B cell (primary cell): ENCODE measurements around the gene MAP3K4. TPM values are rescaled to one million over a fixed set of nuclear protein-coding genes. Genes with fewer than 3 reads are reported as not detected.

Experiments used
- ATAC-seq: fragments of 200-7000 bp; cut with Tn5 transposase; one replicate; pipeline ENCODE4 v1.10.0; 2021; ENCODE audit warnings: low read depth, mild to moderate bottlenecking, moderate number of reproducible peaks, moderate library complexity
- CTCF ChIA-PET: fragments of 350-600 bp; sonication (Branson Sonifier 250); formaldehyde crosslinking; loops from one replicate; lab custom pipeline; 2021; ENCODE audit warnings: antibody characterized with exemption, inconsistent platforms; lab: Charles Lee
- POLR2A ChIA-PET: fragments of 350-600 bp; sonication (Branson Sonifier 250); formaldehyde crosslinking; loops from one replicate; lab custom pipeline; 2021; ENCODE audit warnings: antibody characterized with exemption; lab: Charles Lee
- DNase-seq: peaks from one replicate; pipeline ENCODE4 v3.0.0; 2013
- H2AFZ ChIP-seq: 2 replicates; pipeline ENCODE4 v1.6.1; 2012; ENCODE audit warnings: mild to moderate bottlenecking, low read depth, low read length; ENCODE audit not compliant: insufficient read depth, poor library complexity, severe bottlenecking
- H3K27ac ChIP-seq, 2 donors: 1 replicate in 1 of 2; 2 replicates in 1 of 2; pipeline ENCODE4 v1.5.1; 2012 to 2013; ENCODE audit warnings: low read length in 2 of 2, mild to moderate bottlenecking in 2 of 2, moderate library complexity in 1 of 2
- H3K27me3 ChIP-seq, 4 experiments: fragments of 200-600 bp in 1 of 4; sonication (generic) in 1 of 4; replicated peaks in 1 of 4; 1 replicate in 2 of 4; 2 replicates in 2 of 4; pipeline versions ENCODE4 v1.6.1 to v1.7.0; 2013 to 2016; ENCODE audit warnings: low read length in 3 of 4, mild to moderate bottlenecking in 2 of 4, mixed read lengths in 1 of 4, moderate library complexity in 1 of 4; ENCODE audit not compliant: insufficient read depth in 4 of 4, control insufficient read depth in 3 of 4; ENCODE audit errors: control extremely low read depth in 1 of 4
- H3K36me3 ChIP-seq, 2 experiments: replicated peaks in 1 of 2; 1 replicate in 1 of 2; 2 replicates in 1 of 2; pipeline versions ENCODE4 v1.6.1 to v1.7.1; 2013; ENCODE audit warnings: low read length in 1 of 2; ENCODE audit not compliant: insufficient read depth in 2 of 2, control insufficient read depth in 1 of 2; ENCODE audit errors: control extremely low read depth in 1 of 2, extremely low read depth in 1 of 2
- H3K4me1 ChIP-seq, 2 donors: fragments of 200-600 bp in 1 of 2; sonication (generic) in 1 of 2; 1 replicate in 1 of 2; 2 replicates in 1 of 2; pipeline versions ENCODE4 v1.5.1 to v1.6.1; 2013 to 2017; ENCODE audit warnings: low read length in 2 of 2; ENCODE audit not compliant: control insufficient read depth in 2 of 2, insufficient read depth in 2 of 2
- H3K4me2 ChIP-seq: replicated peaks from 2 replicates; pipeline ENCODE3; 2012; ENCODE audit warnings: mild to moderate bottlenecking, low read depth, low read length; ENCODE audit not compliant: poor library complexity, severe bottlenecking
- H3K4me3 ChIP-seq, 5 experiments: fragments of 200-600 bp in 1 of 5; sonication (generic) in 1 of 5; 1 replicate in 3 of 5; 2 replicates in 2 of 5; pipeline versions ENCODE4 v1.5.1 to v1.7.0; 2011 to 2016; ENCODE audit warnings: low read length in 4 of 5, mild to moderate bottlenecking in 4 of 5, low read depth in 2 of 5, control low read depth in 1 of 5, moderate library complexity in 1 of 5; ENCODE audit not compliant: insufficient read depth in 1 of 5; ENCODE audit errors: control extremely low read depth in 1 of 5, extremely low read depth in 1 of 5
- H3K79me2 ChIP-seq: fragments of 200-600 bp; sonication (generic); one replicate; pipeline ENCODE4 v1.6.0; 2016; ENCODE audit warnings: low read length; ENCODE audit not compliant: control insufficient read depth, insufficient read depth
- H3K9ac ChIP-seq: fragments of 200-600 bp; sonication (generic); 2 replicates; pipeline ENCODE4 v1.6.1; 2017; ENCODE audit warnings: mild to moderate bottlenecking, low read length, moderate library complexity
- H3K9me3 ChIP-seq, 3 donors: one replicate each; pipeline versions ENCODE4 v1.6.1 to v1.7.1; 2013; ENCODE audit warnings: low read length in 2 of 3; ENCODE audit not compliant: control insufficient read depth in 2 of 3, insufficient read depth in 1 of 3; ENCODE audit errors: control extremely low read depth in 1 of 3
- H4K20me1 ChIP-seq: 2 replicates; pipeline ENCODE4 v1.6.0; 2012; ENCODE audit warnings: mild to moderate bottlenecking, low read length; ENCODE audit not compliant: insufficient read depth, control insufficient read depth, poor library complexity, severe bottlenecking
- H3K27ac Mint-ChIP-seq: one replicate; pipeline ENCODE4 v1.8.0; 2021; ENCODE audit warnings: mixed read lengths
- H3K27me3 Mint-ChIP-seq: one replicate; pipeline ENCODE4 v1.8.0; 2021; ENCODE audit warnings: mixed read lengths
- H3K4me1 Mint-ChIP-seq: one replicate; pipeline ENCODE4 v1.8.0; 2021; ENCODE audit warnings: mixed read lengths
- H3K4me3 Mint-ChIP-seq: one replicate; pipeline ENCODE4 v1.8.0; 2021; ENCODE audit warnings: mixed read lengths
- H3K9me3 Mint-ChIP-seq: one replicate; pipeline ENCODE4 v1.8.0; 2022; ENCODE audit warnings: mixed read lengths; ENCODE audit not compliant: insufficient read depth
- EZH2 ChIP-seq: IDR thresholded peaks from 2 replicates; pipeline ENCODE4 v1.6.1; 2012; ENCODE audit warnings: borderline replicate concordance, low read depth, mild to moderate bottlenecking, moderate library complexity, low read length; ENCODE audit not compliant: insufficient read depth, poor library complexity, severe bottlenecking
- WGBS: methylation state at CpG from one replicate; pipeline ENCODE4 v1.1.5; 2013; ENCODE audit warnings: missing lambda C conversion rate; ENCODE audit not compliant: insufficient coverage; 5-methylcytosine and 5-hydroxymethylcytosine counted together
- intact Hi-C: fragments of 100-400 bp; cut with micrococcal nuclease; formaldehyde crosslinking; loops from one replicate; pipeline ENCODE4 v1.10.0; 2022
- polyA plus RNA-seq: library from polyadenylated mRNA; depleted of rRNA; stranded (reverse); fragments of >200 nt; gene quantifications from 2 replicates; pipeline ENCODE4 v1.2.3, GENCODE V29; 2012
- total RNA-seq, 2 donors: library from RNA; stranded (reverse); fragments of 120-200 nt in 1 of 2; gene quantifications; 1 replicate in 1 of 2; 2 replicates in 1 of 2; pipeline versions ENCODE4 v1.2.3 to v1.2.4, GENCODE V29; 2013 to 2022
- TF ChIP-seq, protein P1 (sequence below): fragments of 200-600 bp; IDR thresholded peaks from one replicate; pipeline ENCODE4 v1.8.0; 2022; ENCODE audit warnings: antibody characterized with exemption, mild to moderate bottlenecking

The MAP3K4 gene
- total and polyA plus RNA-seq, 2 donors (not counting 1 experiment from before 2014, with no cell fraction given), result 24.4 to 105 TPM

DNA sequence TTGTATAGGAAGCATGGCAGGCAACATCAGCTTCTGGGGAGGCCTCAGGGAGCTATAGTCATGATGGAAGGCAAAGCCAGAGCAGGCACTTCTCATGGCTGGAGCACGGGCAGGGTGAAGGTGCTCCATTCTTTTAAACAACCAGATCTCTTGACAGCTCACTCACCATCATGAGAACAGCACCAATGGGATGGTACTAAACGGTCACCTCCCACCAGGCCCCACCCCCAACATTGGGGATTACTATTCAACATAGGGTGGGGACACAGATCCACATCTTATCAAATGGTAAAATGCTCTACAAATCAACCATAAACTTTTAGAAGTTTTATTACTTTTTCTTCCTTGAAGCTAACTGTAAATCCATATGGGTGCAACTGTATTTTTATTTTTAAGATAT, 61.5 kb downstream of the MAP3K4 start:
- no peaks in the 10 kb centered on the region for H3K9me3 ChIP-seq
- no peak overlapping the region for H2AFZ ChIP-seq
- Mint-ChIP-seq H3K4me1 (no peaks in the 10 kb centered on the region), H3K4me3 (no peak overlapping the region), H3K9me3 (no peaks in the 10 kb centered on the region), H3K27ac (no peak overlapping the region), H3K27me3 (no peaks in the 10 kb centered on the region)
- ATAC-seq (no peak), DNase-seq (no peak)
- ChIA-PET CTCF (no interaction called here), POLR2A (no interaction called here)
- TF ChIP-seq, protein P1, sequence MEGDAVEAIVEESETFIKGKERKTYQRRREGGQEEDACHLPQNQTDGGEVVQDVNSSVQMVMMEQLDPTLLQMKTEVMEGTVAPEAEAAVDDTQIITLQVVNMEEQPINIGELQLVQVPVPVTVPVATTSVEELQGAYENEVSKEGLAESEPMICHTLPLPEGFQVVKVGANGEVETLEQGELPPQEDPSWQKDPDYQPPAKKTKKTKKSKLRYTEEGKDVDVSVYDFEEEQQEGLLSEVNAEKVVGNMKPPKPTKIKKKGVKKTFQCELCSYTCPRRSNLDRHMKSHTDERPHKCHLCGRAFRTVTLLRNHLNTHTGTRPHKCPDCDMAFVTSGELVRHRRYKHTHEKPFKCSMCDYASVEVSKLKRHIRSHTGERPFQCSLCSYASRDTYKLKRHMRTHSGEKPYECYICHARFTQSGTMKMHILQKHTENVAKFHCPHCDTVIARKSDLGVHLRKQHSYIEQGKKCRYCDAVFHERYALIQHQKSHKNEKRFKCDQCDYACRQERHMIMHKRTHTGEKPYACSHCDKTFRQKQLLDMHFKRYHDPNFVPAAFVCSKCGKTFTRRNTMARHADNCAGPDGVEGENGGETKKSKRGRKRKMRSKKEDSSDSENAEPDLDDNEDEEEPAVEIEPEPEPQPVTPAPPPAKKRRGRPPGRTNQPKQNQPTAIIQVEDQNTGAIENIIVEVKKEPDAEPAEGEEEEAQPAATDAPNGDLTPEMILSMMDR, result no peak
- TF ChIP-seq EZH2, result no peak
- no peaks in the 10 kb centered on the region for H3K79me2 ChIP-seq
- intact Hi-C loops, result no loop called here
- H3K4me2 ChIP-seq, result no peak overlapping the region
- no peaks in the 10 kb centered on the region for H4K20me1 ChIP-seq
- peaks cover 7% of the 10 kb centered on the region in 2 experiments for H3K36me3 ChIP-seq
- WGBS, result 80% methylated on average over 1 of the region's 2 CpGs
- no peaks in the 10 kb centered on the region for H3K4me1 ChIP-seq
- H3K4me3 ChIP-seq, result no peak overlapping the region
- no peaks in the 10 kb centered on the region for H3K27me3 ChIP-seq
- no peak overlapping the region for H3K27ac ChIP-seq
- no peak overlapping the region for H3K9ac ChIP-seq

DNA sequence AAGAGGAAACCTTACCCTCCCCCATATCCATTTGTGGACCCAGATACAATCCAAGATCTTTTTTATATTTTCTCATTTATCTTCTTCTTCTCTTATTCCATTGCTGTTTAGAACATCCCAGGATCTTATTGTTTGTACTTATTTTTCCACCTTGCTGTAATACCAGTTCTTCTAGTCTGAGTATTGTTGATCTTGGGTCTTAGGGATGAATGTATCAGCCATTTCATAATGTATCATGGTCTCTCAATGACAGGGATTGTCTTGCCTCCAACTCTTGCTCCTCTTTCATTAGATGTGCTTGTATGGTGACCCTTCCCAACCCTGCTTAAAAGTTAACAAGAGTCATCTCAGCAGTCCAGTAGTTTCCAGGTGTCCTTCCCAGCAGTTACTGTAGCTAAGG, 63.3 kb downstream of the MAP3K4 start:
- H3K27ac Mint-ChIP-seq, result no peak overlapping the region
- Histone ChIP-seq H3K4me3 (no peak overlapping the region), H3K9ac (no peak overlapping the region), H3K4me1 (no peaks in the 10 kb centered on the region), H3K79me2 (no peaks in the 10 kb centered on the region), H3K9me3 (no peaks in the 10 kb centered on the region), H2AFZ (no peak overlapping the region), H3K27me3 (no peaks in the 10 kb centered on the region), H4K20me1 (no peaks in the 10 kb centered on the region), H3K4me2 (no peak overlapping the region), H3K36me3 (peaks cover 0 to 7% of the 10 kb centered on the region in 2 experiments), H3K27ac (no peak overlapping the region)
- ChIA-PET CTCF (no interaction called here), POLR2A (no interaction called here)
- H3K4me1 Mint-ChIP-seq, result no peaks in the 10 kb centered on the region
- intact Hi-C loops, result no loop called here
- no peaks in the 10 kb centered on the region for H3K9me3 Mint-ChIP-seq
- no peaks in the 10 kb centered on the region for H3K27me3 Mint-ChIP-seq
- no peak for TF ChIP-seq EZH2
- TF ChIP-seq, protein P1, result no peak
- H3K4me3 Mint-ChIP-seq, result no peak overlapping the region
- ATAC-seq (no peak), DNase-seq (no peak)
